Skeletal muscle satellite cell (primary cell): ENCODE results near the gene STRBP.

Experiments
- H3K27me3 ChIP-seq: 2 replicates; pipeline ENCODE4 v1.7.0; 2013; ENCODE audit warnings: low read length; ENCODE audit not compliant: control insufficient read depth, insufficient read depth
- H3K36me3 ChIP-seq: 2 replicates; pipeline ENCODE4 v1.7.0; 2013; ENCODE audit warnings: mild to moderate bottlenecking, control low read depth, low read length; ENCODE audit not compliant: insufficient read depth
- H3K4me1 ChIP-seq: 2 replicates; pipeline ENCODE4 v1.7.0; 2013; ENCODE audit warnings: low read length; ENCODE audit not compliant: control insufficient read depth, insufficient read depth
- H3K4me2 ChIP-seq: 2 replicates; pipeline ENCODE4 v1.7.0; 2013; ENCODE audit warnings: mild to moderate bottlenecking, low read length
- H3K4me3 ChIP-seq: 2 replicates; pipeline ENCODE4 v1.7.0; 2013; ENCODE audit warnings: low read length
- H3K9ac ChIP-seq: 2 replicates; pipeline ENCODE4 v1.7.0; 2013; ENCODE audit warnings: mild to moderate bottlenecking, low read depth, low read length, moderate library complexity
- H3K9me3 ChIP-seq: replicated peaks from 2 replicates; pipeline ENCODE4 v1.7.0; 2013; ENCODE audit warnings: mild to moderate bottlenecking, control low read depth, low read length

STRBP gene

DNA sequence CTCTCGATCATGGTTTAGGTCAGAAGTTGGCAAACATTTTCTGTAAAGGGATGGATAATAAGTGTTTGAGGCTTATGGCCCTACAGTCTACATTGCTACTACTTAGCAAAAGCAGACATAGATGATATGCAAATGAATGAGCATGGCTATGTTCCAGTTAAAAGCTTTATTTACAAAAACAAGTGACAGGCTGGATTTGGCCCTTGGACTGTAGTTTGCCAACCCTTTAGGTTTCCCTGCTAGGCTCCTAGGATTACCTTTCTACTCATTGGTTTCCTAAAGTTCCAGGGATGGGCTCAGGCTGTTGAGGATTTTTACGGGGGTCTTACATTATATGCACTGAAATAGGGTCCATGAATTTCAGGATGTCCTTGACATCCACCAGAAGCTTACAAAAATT lies 177.4 kb downstream of the STRBP start:
- H3K4me1 ChIP-seq, result peaks cover 4% of the 10 kb centered on the region
- H3K4me2 ChIP-seq, result no peak overlapping the region
- no peaks in the 10 kb centered on the region for H3K9me3 ChIP-seq
- H3K36me3 ChIP-seq, result peaks cover 62% of the 10 kb centered on the region
- H3K27me3 ChIP-seq, result no peaks in the 10 kb centered on the region
- no peak overlapping the region for H3K4me3 ChIP-seq
- no peak overlapping the region for H3K9ac ChIP-seq

DNA sequence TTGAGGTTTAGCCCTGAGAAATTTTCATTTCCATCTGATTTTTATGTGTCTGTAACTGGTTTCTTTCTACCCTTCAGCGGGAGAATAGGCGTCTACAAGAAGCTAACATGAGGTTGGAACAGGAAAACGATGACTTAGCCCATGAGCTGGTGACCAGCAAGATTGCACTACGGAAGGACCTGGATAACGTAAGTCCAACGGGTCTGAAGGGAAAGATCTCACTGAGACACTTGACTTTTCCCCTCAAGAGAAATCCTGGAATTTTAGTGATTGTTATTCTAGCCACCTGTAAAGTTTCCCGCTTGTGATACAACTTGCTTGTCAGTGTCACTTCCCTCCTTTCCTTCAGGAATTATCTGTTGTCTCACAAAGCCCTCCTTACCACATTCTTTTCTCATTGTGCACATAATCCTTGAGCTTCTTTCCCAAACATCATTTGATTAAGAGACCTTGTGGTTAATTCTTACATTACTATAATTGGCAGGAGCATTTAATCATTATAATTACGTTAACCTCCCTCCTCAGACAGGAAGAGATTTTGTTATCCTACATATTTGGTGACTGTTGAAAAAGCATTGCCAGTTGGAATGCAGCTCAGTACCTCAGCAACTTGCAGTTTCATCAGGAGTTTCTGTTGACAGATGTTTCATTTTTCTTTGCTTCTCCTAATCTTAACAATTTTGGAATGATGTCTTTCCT lies 178.0 kb downstream of the STRBP start:
- no peak overlapping the region for H3K9ac ChIP-seq
- H3K4me3 ChIP-seq, result no peak overlapping the region
- peaks cover 60% of the 10 kb centered on the region for H3K36me3 ChIP-seq
- H3K27me3 ChIP-seq, result no peaks in the 10 kb centered on the region
- no peaks in the 10 kb centered on the region for H3K9me3 ChIP-seq
- peaks cover 4% of the 10 kb centered on the region for H3K4me1 ChIP-seq
- H3K4me2 ChIP-seq, result no peak overlapping the region

DNA sequence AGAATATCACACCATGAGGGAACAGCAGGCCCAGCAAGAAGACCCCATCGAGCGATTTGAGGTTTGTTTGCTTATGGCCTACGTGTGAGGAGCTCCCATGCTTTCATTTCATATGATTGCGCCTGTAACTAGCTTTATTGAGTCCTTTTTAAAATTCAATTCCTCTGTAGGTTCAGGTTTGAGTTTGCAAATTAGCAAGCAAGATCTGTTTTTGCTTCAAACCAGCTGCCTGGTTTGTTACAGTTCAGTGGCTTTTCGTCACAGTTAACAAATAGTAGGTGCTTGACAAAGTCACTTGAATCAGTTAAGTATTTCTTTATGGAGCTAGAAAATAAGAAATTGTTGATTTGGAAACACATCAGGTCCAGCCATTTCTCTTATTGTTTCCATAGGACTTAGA lies 178.6 kb downstream of the STRBP start:
- H3K4me3 ChIP-seq, result no peak overlapping the region
- H3K4me2 ChIP-seq, result no peak overlapping the region
- peaks cover 4% of the 10 kb centered on the region for H3K4me1 ChIP-seq
- no peaks in the 10 kb centered on the region for H3K9me3 ChIP-seq
- H3K27me3 ChIP-seq, result no peaks in the 10 kb centered on the region
- H3K36me3 ChIP-seq, result peaks cover 66% of the 10 kb centered on the region
- H3K9ac ChIP-seq, result no peak overlapping the region

DNA sequence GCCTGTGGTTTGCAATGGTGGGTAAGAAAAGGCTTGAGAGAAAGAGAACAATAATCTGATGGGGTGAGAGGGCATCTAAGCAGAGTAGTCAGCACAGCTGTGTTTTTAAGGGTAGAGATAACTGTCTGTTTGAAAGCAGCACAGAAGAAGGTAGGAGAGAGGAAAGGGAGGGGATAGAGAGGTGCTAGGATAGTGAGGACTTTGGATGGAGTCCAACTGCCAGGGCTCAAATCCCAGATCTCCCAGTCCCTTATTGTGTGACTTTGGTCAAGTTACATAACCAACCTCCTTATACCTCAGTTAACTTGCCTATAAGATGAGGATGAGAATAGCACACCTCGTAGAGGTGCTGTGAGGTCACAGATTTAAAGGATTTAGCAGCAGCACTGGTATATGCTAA lies 179.3 kb downstream of the STRBP start:
- no peaks in the 10 kb centered on the region for H3K27me3 ChIP-seq
- H3K9ac ChIP-seq, result no peak overlapping the region
- no peak overlapping the region for H3K4me3 ChIP-seq
- H3K4me2 ChIP-seq, result no peak overlapping the region
- H3K36me3 ChIP-seq, result peaks cover 70% of the 10 kb centered on the region
- H3K4me1 ChIP-seq, result peaks cover 4% of the 10 kb centered on the region
- no peaks in the 10 kb centered on the region for H3K9me3 ChIP-seq

DNA sequence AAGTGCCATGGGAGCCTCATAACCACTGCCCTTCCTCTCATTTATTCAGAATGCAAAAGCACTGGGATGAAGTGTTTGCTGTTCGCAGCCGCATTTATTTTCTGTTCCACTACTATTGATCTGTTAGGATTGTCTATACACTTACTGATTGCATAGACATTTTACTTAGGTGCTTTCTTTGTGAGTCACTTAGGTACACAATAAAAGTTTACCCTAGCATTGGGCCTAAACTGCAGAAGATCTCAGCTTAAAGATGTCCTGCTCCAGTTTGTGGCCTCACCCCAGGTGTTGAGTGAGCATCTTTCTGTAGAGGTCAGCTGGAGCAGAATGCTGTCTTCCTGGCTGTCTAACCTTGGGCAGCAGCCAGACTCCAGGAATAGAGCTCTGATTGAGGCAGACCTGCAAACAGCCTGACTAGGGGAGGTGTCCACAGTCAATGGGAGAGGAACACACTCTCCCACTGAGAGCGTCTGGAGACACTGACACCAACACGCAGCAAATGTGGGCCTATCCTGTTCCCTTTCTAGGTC lies 181.0 kb downstream of the STRBP start:
- H3K9me3 ChIP-seq, result no peaks in the 10 kb centered on the region
- H3K36me3 ChIP-seq, result peaks cover 62% of the 10 kb centered on the region
- H3K4me2 ChIP-seq, result no peak overlapping the region
- no peak overlapping the region for H3K9ac ChIP-seq
- H3K4me1 ChIP-seq, result peaks cover 4% of the 10 kb centered on the region
- no peak overlapping the region for H3K4me3 ChIP-seq
- H3K27me3 ChIP-seq, result no peaks in the 10 kb centered on the region

DNA sequence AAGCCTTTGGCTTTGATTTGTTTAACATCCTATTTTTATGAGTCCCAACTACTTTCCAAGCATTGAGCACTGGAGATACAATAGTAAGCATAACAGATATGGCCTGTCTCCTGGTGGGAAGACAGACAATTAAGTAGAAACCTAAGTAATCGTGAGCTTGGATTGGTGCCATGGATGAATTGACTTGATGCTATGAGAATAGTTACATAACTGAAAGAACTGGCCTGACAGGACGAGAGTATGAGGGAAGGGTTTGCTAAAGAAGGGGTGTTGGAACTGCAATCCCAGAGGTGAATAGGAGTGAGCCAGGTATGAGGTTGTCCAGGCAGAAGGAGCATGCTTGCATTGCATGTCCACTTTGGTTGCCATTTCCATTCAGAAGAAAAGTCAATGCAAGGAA lies 182.5 kb downstream of the STRBP start:
- no peak overlapping the region for H3K4me2 ChIP-seq
- H3K36me3 ChIP-seq, result peaks cover 58% of the 10 kb centered on the region
- H3K27me3 ChIP-seq, result no peaks in the 10 kb centered on the region
- no peaks in the 10 kb centered on the region for H3K9me3 ChIP-seq
- no peak overlapping the region for H3K9ac ChIP-seq
- no peak overlapping the region for H3K4me3 ChIP-seq
- no peaks in the 10 kb centered on the region for H3K4me1 ChIP-seq

DNA sequence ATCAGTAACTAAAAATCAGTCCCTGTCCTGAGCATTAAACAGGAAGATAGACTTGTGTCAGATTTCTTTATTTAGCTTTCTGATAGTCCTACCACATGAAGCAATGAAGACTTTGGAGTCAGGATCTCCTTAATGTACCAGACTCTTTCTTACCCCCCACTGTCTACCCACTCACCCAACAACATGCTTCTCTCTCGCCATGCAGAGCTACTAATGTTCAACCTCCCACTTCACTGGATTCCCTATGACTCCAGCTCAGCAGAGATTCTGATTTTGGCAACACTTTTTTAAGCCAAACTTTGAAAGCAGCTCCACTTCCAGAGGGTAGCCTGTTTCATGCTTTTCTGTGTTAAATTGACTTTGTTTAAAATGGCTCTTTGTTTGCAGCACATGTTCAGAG lies 184.1 kb downstream of the STRBP start:
- H3K9me3 ChIP-seq, result no peaks in the 10 kb centered on the region
- no peak overlapping the region for H3K4me3 ChIP-seq
- H3K4me1 ChIP-seq, result no peaks in the 10 kb centered on the region
- H3K4me2 ChIP-seq, result no peak overlapping the region
- H3K36me3 ChIP-seq, result peaks cover 54% of the 10 kb centered on the region
- no peaks in the 10 kb centered on the region for H3K27me3 ChIP-seq
- H3K9ac ChIP-seq, result no peak overlapping the region

DNA sequence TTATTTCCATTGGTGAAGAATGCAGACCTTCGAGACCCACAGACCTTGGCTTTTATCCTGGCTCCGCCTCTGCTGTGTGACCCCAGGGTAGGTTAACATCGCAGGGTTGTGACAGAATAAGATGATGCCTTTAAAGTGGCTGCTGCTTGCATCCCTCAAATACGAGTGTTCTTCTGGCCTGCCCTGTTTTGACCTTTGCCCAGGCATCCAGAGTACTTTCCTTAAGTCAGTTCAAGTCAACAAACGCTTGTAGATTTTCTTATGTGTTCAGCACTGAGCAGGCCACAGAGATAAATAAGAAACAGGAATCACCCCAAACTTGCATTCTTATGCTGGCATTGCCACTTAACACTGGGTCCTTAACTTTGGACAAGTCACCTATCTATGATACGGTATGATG lies 184.7 kb downstream of the STRBP start:
- H3K9me3 ChIP-seq, result no peaks in the 10 kb centered on the region
- peaks cover 53% of the 10 kb centered on the region for H3K36me3 ChIP-seq
- no peak overlapping the region for H3K4me2 ChIP-seq
- H3K4me1 ChIP-seq, result no peaks in the 10 kb centered on the region
- no peak overlapping the region for H3K4me3 ChIP-seq
- H3K27me3 ChIP-seq, result no peaks in the 10 kb centered on the region
- H3K9ac ChIP-seq, result no peak overlapping the region

DNA sequence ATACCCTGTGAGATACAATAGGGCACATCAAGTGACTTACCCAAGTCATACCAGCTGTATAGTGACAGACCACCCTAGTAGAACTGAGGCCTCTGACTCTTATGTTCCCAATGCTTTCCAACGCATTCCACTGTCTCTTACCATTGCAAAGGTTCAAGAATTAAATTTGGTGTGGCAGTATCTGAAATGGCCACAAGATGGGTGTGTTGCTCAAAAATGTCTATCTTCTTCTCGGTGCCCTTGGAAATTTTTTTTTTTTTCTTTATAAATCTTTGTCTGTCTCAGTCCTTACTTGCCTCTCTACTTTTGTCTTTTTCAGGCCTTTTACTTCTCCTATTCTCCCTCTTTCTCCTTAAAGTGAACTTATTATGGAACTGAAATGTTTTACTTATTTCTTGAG lies 186.6 kb downstream of the STRBP start:
- H3K4me1 ChIP-seq, result no peaks in the 10 kb centered on the region
- no peak overlapping the region for H3K4me2 ChIP-seq
- H3K9ac ChIP-seq, result no peak overlapping the region
- H3K4me3 ChIP-seq, result no peak overlapping the region
- peaks cover 42% of the 10 kb centered on the region for H3K36me3 ChIP-seq
- no peaks in the 10 kb centered on the region for H3K27me3 ChIP-seq
- no peaks in the 10 kb centered on the region for H3K9me3 ChIP-seq

DNA sequence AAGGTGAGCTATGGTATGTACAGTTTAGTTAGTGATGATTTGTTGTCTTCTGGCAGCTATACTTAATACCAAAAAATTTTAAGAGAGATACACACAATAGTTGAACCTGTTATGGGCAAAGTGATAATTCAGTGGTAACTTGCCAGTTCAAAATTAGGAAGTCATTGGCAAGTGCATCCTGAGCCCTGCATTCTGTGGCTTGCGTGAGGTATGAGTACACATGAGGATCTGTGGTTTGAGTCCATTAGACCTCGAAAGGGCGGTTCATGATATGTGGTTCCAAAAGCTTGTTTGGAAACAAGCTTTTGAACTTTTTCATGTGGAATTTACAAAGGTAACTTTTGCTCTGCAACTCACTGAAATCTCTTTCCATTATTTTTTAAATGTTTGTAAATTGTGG lies 187.9 kb downstream of the STRBP start:
- no peak overlapping the region for H3K4me3 ChIP-seq
- H3K36me3 ChIP-seq, result peaks cover 38% of the 10 kb centered on the region
- no peaks in the 10 kb centered on the region for H3K9me3 ChIP-seq
- H3K9ac ChIP-seq, result no peak overlapping the region
- no peak overlapping the region for H3K4me2 ChIP-seq
- H3K4me1 ChIP-seq, result no peaks in the 10 kb centered on the region
- H3K27me3 ChIP-seq, result no peaks in the 10 kb centered on the region

DNA sequence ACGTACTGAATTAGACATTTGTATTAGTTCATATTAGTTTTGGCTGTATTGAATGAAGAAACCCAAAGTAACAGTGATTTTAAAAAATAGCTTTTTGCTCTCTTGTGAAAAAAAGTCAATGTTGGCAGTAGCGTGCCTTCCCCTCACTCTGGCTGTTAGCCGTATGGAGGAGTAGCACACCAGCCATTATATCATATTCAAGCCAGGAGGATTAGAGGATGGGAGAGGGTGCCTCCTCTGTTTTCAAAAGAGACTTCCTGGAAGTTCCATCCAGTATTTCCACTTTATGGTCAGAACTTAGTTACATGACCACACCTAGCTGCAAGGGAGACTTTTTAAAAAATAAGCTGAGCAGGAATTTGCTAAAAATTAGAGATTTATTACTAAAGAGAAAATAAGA lies 193.8 kb downstream of the STRBP start:
- Histone ChIP-seq H3K36me3 (peaks cover 13% of the 10 kb centered on the region), H3K9ac (peak overlapping the region; percentile 10), H3K27me3 (no peaks in the 10 kb centered on the region), H3K4me2 (no peak overlapping the region), H3K9me3 (no peaks in the 10 kb centered on the region), H3K4me1 (peaks cover 20% of the 10 kb centered on the region), H3K4me3 (no peak overlapping the region)

DNA sequence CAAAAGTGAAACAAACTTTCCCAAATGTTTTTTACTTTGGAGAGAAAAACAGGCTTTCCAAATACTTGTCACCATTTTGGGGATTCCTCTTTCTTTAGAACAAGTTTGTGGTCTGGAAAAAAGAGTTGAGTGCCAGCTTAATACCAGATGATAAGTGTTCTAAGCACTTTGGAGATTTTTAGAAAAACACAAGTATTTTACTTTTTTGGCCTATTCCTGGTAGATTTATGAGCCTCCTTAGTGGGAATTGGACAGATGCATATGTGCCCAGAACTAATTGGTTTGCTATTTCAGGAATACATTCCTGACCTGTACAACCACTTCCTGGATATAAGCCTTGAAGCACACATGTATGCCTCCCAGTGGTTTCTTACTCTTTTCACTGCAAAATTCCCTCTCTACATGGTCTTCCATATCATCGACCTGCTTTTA lies 194.4 kb downstream of the STRBP start:
- Histone ChIP-seq H3K27me3 (no peaks in the 10 kb centered on the region), H3K4me2 (peak overlapping the region; percentile 2), H3K9ac (peak overlapping the region; percentile 34), H3K4me1 (peaks cover 24% of the 10 kb centered on the region), H3K4me3 (no peak overlapping the region), H3K36me3 (peaks cover 9% of the 10 kb centered on the region), H3K9me3 (no peaks in the 10 kb centered on the region)
